Glutamatergic neuron (in vitro differentiated cells): ENCODE measurements around the gene PPCDC. TPM values are rescaled to one million over a fixed set of nuclear protein-coding genes. Genes with fewer than 3 reads are reported as not detected.

Source experiments
- DNase-seq: peaks from one replicate; pipeline ENCODE4 v3.0.0; 2022
- H3K27ac Mint-ChIP-seq: one replicate; pipeline ENCODE4 v1.8.0; 2020; ENCODE audit warnings: mild to moderate bottlenecking, mixed read lengths, inconsistent platforms; ENCODE audit not compliant: unreplicated experiment
- H3K27me3 Mint-ChIP-seq: one replicate; pipeline ENCODE4 v1.8.0; 2020; ENCODE audit warnings: mild to moderate bottlenecking, moderate library complexity, mixed read lengths, inconsistent platforms; ENCODE audit not compliant: unreplicated experiment
- H3K36me3 Mint-ChIP-seq: one replicate; pipeline ENCODE4 v1.8.0; 2020; ENCODE audit warnings: mild to moderate bottlenecking, mixed read lengths, inconsistent platforms; ENCODE audit not compliant: unreplicated experiment
- H3K4me1 Mint-ChIP-seq: one replicate; pipeline ENCODE4 v1.8.0; 2020; ENCODE audit warnings: mild to moderate bottlenecking, low read depth, mixed read lengths, inconsistent platforms; ENCODE audit not compliant: unreplicated experiment
- H3K4me3 Mint-ChIP-seq: one replicate; pipeline ENCODE4 v1.8.0; 2020; ENCODE audit warnings: mild to moderate bottlenecking, mixed read lengths, inconsistent platforms; ENCODE audit not compliant: unreplicated experiment
- H3K9me3 Mint-ChIP-seq: one replicate; pipeline ENCODE4 v1.8.0; 2020; ENCODE audit warnings: mild to moderate bottlenecking, moderate library complexity, mixed read lengths, inconsistent platforms; ENCODE audit not compliant: unreplicated experiment
- CTCF ChIP-seq: fragments of 200-600 bp; sonication (generic); IDR thresholded peaks from one replicate; pipeline ENCODE4 v1.5.0; 2021; ENCODE audit not compliant: partially characterized antibody, unreplicated experiment
- total RNA-seq: library from RNA; stranded (reverse); fragmentation: NEBNext Ultra II Directional; extraction: Animal tissue kit (Norgen Biotek cat#: 25700); gene quantifications from one replicate; pipeline ENCODE4 v1.2.1, GENCODE V29; 2021; ENCODE audit not compliant: unreplicated experiment

Gene PPCDC
- total RNA-seq, 1 donor from 2014 or later = 12.7 TPM

- Mint-ChIP-seq H3K9me3 (peaks cover 1% of the 10 kb centered on the region), H3K27ac (no peak overlapping the region), H3K4me1 (no peaks in the 10 kb centered on the region), H3K36me3 (peaks cover 9% of the 10 kb centered on the region), H3K27me3 (no peaks in the 10 kb centered on the region), H3K4me3 (no peak overlapping the region)
- DNase-seq = no peak
- TF ChIP-seq CTCF = no peak
Observed at GRCh38 chr15:75058127-75058905, 34.9 kb downstream of the PPCDC start.

GRCh38 chr15:75059607-75060006 is 36.2 kb downstream of the PPCDC start:
- H3K4me3 Mint-ChIP-seq = no peak overlapping the region
- peaks cover 3% of the 10 kb centered on the region for H3K9me3 Mint-ChIP-seq
- H3K36me3 Mint-ChIP-seq = peaks cover 16% of the 10 kb centered on the region
- H3K4me1 Mint-ChIP-seq = no peaks in the 10 kb centered on the region
- no peak for DNase-seq
- peaks cover 2% of the 10 kb centered on the region for H3K27me3 Mint-ChIP-seq
- TF ChIP-seq CTCF = no peak
- no peak overlapping the region for H3K27ac Mint-ChIP-seq

GRCh38 chr15:75061272-75061671 is 37.9 kb downstream of the PPCDC start:
- peaks cover 2% of the 10 kb centered on the region for H3K27me3 Mint-ChIP-seq

GRCh38 chr15:75062706-75063105 is 39.3 kb downstream of the PPCDC start:
- H3K9me3 Mint-ChIP-seq = peaks cover 17% of the 10 kb centered on the region
- DNase-seq = no peak
- no peaks in the 10 kb centered on the region for H3K4me1 Mint-ChIP-seq
- TF ChIP-seq CTCF = no peak
- H3K27ac Mint-ChIP-seq = no peak overlapping the region
- H3K36me3 Mint-ChIP-seq = peaks cover 35% of the 10 kb centered on the region
- no peak overlapping the region for H3K4me3 Mint-ChIP-seq
- H3K27me3 Mint-ChIP-seq = peaks cover 2% of the 10 kb centered on the region

More at GRCh38 chr15:75061272-75061671, 37.9 kb downstream of the PPCDC start:
- TF ChIP-seq CTCF = no peak
- Mint-ChIP-seq H3K9me3 (peaks cover 11% of the 10 kb centered on the region), H3K4me3 (no peak overlapping the region), H3K27ac (no peak overlapping the region), H3K4me1 (no peaks in the 10 kb centered on the region), H3K36me3 (peaks cover 23% of the 10 kb centered on the region)
- no peak for DNase-seq

GRCh38 chr15:75063338-75063737 is 39.9 kb downstream of the PPCDC start:
- Mint-ChIP-seq H3K36me3 (peaks cover 30% of the 10 kb centered on the region), H3K4me3 (no peak overlapping the region), H3K27ac (no peak overlapping the region), H3K9me3 (peaks cover 17% of the 10 kb centered on the region), H3K27me3 (peaks cover 2% of the 10 kb centered on the region), H3K4me1 (no peaks in the 10 kb centered on the region)
- no peak for DNase-seq
- no peak for TF ChIP-seq CTCF
